ENCODE data around the gene PTPRE. TPM values are rescaled to one million over a fixed set of nuclear protein-coding genes. Genes with fewer than 3 reads are reported as not detected.

Gene PTPRE
- total RNA-seq, 1 experiment from 2014 or later, result 20.4 TPM

GRCh38 chr10:128045833-128046120 is 138.9 kb downstream of the PTPRE start:
- Histone ChIP-seq H3K36me3 (ENCODE audit: insufficient read depth, low read length) (no peaks in the 10 kb centered on the region), H3K4me2 (ENCODE audit: low read depth, low read length, poor library complexity, severe bottlenecking) (no peak overlapping the region), H3K4me3 (ENCODE audit: low read length) (no peak overlapping the region), H3K4me1 (ENCODE audit: low read length) (peaks cover 44% of the 10 kb centered on the region), H3K27me3 (ENCODE audit: low read length) (no peaks in the 10 kb centered on the region), H3K79me2 (ENCODE audit: low read length) (peaks cover 22% of the 10 kb centered on the region), H4K20me1 (ENCODE audit: insufficient read depth, low read depth, low read length) (no peaks in the 10 kb centered on the region), H2AFZ (ENCODE audit: low read length) (no peak overlapping the region), H3K27ac (ENCODE audit: low read length) (no peak overlapping the region), H3K9ac (ENCODE audit: low read length) (no peak overlapping the region), H3K9me2 (replicated peaks; ENCODE audit: insufficient read depth, low read length) (no peaks in the 10 kb centered on the region), H3K9me3 (ENCODE audit: low read length) (no peaks in the 10 kb centered on the region)
- DNase-seq, result no peak

- Histone ChIP-seq H3K9me3 (ENCODE audit: low read length) (no peaks in the 10 kb centered on the region), H3K4me2 (ENCODE audit: low read depth, low read length, poor library complexity, severe bottlenecking) (peak overlapping the region; percentile 85)
These were observed 139.5 kb downstream of the PTPRE start for GRCh38 chr10:128046156-128046952.

GRCh38 chr10:128046953-128047290 is 140.0 kb downstream of the PTPRE start:
- no peaks in the 10 kb centered on the region for H3K27me3 ChIP-seq (ENCODE audit: low read length)
- H4K20me1 ChIP-seq (ENCODE audit: insufficient read depth, low read depth, low read length), result no peaks in the 10 kb centered on the region
- H3K27ac ChIP-seq (ENCODE audit: low read length), result no peak overlapping the region
- H3K4me3 ChIP-seq (ENCODE audit: low read length), result peak overlapping the region; percentile 73; the same call in 1 of the 2 replicates
- peak overlapping the region; percentile 86 for H2AFZ ChIP-seq (ENCODE audit: low read length)
- H3K9me2 ChIP-seq (replicated peaks; ENCODE audit: insufficient read depth, low read length), result no peaks in the 10 kb centered on the region
- DNase-seq, result no peak
- H3K9me3 ChIP-seq (ENCODE audit: low read length), result no peaks in the 10 kb centered on the region
- H3K4me1 ChIP-seq (ENCODE audit: low read length), result peaks cover 47% of the 10 kb centered on the region
- H3K79me2 ChIP-seq (ENCODE audit: low read length), result peaks cover 22% of the 10 kb centered on the region
- peak overlapping the region; percentile 65 for H3K9ac ChIP-seq (ENCODE audit: low read length)
- H3K36me3 ChIP-seq (ENCODE audit: insufficient read depth, low read length), result no peaks in the 10 kb centered on the region
- H3K4me2 ChIP-seq (ENCODE audit: low read depth, low read length, poor library complexity, severe bottlenecking), result peak overlapping the region; percentile 85

More at GRCh38 chr10:128046156-128046952, 139.5 kb downstream of the PTPRE start:
- Histone ChIP-seq H2AFZ (ENCODE audit: low read length) (no peak overlapping the region; the same call in 1 of the 2 replicates), H3K27ac (ENCODE audit: low read length) (no peak overlapping the region), H4K20me1 (ENCODE audit: insufficient read depth, low read depth, low read length) (no peaks in the 10 kb centered on the region), H3K9ac (ENCODE audit: low read length) (peak overlapping the region; percentile 65; the same call in 1 of the 2 replicates), H3K79me2 (ENCODE audit: low read length) (peaks cover 22% of the 10 kb centered on the region), H3K4me3 (ENCODE audit: low read length) (peak overlapping the region; percentile 73; the same call in 1 of the 2 replicates), H3K9me2 (replicated peaks; ENCODE audit: insufficient read depth, low read length) (no peaks in the 10 kb centered on the region), H3K27me3 (ENCODE audit: low read length) (no peaks in the 10 kb centered on the region), H3K36me3 (ENCODE audit: insufficient read depth, low read length) (no peaks in the 10 kb centered on the region), H3K4me1 (ENCODE audit: low read length) (peaks cover 47% of the 10 kb centered on the region)
- DNase-seq, result no peak

- Histone ChIP-seq H3K4me1 (ENCODE audit: low read length) (peaks cover 47% of the 10 kb centered on the region), H3K9me2 (replicated peaks; ENCODE audit: insufficient read depth, low read length) (no peaks in the 10 kb centered on the region), H3K36me3 (ENCODE audit: insufficient read depth, low read length) (no peaks in the 10 kb centered on the region), H3K79me2 (ENCODE audit: low read length) (peaks cover 22% of the 10 kb centered on the region), H4K20me1 (ENCODE audit: insufficient read depth, low read depth, low read length) (no peaks in the 10 kb centered on the region), H2AFZ (ENCODE audit: low read length) (peak overlapping the region; percentile 86), H3K27me3 (ENCODE audit: low read length) (no peaks in the 10 kb centered on the region), H3K9ac (ENCODE audit: low read length) (peak overlapping the region; percentile 77), H3K4me3 (ENCODE audit: low read length) (peak overlapping the region; percentile 73), H3K4me2 (ENCODE audit: low read depth, low read length, poor library complexity, severe bottlenecking) (peak overlapping the region; percentile 85), H3K9me3 (ENCODE audit: low read length) (no peaks in the 10 kb centered on the region), H3K27ac (ENCODE audit: low read length) (peak overlapping the region; percentile 70)
- peak; percentile 95 for DNase-seq
These were observed 140.4 kb downstream of the PTPRE start for GRCh38 chr10:128047351-128047750.

GRCh38 chr10:128047991-128048818 is 141.3 kb downstream of the PTPRE start:
- Histone ChIP-seq H3K9ac (ENCODE audit: low read length) (peak overlapping the region; percentile 77), H2AFZ (ENCODE audit: low read length) (no peak overlapping the region; the same call in 1 of the 2 replicates), H3K79me2 (ENCODE audit: low read length) (peaks cover 22% of the 10 kb centered on the region), H3K27me3 (ENCODE audit: low read length) (no peaks in the 10 kb centered on the region), H3K9me3 (ENCODE audit: low read length) (no peaks in the 10 kb centered on the region), H3K4me3 (ENCODE audit: low read length) (peak overlapping the region; percentile 73), H4K20me1 (ENCODE audit: insufficient read depth, low read depth, low read length) (no peaks in the 10 kb centered on the region), H3K4me1 (ENCODE audit: low read length) (peaks cover 47% of the 10 kb centered on the region), H3K27ac (ENCODE audit: low read length) (peak overlapping the region; percentile 70), H3K4me2 (ENCODE audit: low read depth, low read length, poor library complexity, severe bottlenecking) (peak overlapping the region; percentile 85), H3K36me3 (ENCODE audit: insufficient read depth, low read length) (no peaks in the 10 kb centered on the region), H3K9me2 (replicated peaks; ENCODE audit: insufficient read depth, low read length) (no peaks in the 10 kb centered on the region)
- DNase-seq, result peak; percentile 63

- Histone ChIP-seq H3K27me3 (ENCODE audit: low read length) (no peaks in the 10 kb centered on the region), H3K36me3 (ENCODE audit: insufficient read depth, low read length) (no peaks in the 10 kb centered on the region), H3K9me2 (replicated peaks; ENCODE audit: insufficient read depth, low read length) (no peaks in the 10 kb centered on the region), H2AFZ (ENCODE audit: low read length) (no peak overlapping the region), H3K4me1 (ENCODE audit: low read length) (peaks cover 47% of the 10 kb centered on the region), H3K79me2 (ENCODE audit: low read length) (peaks cover 22% of the 10 kb centered on the region), H3K27ac (ENCODE audit: low read length) (peak overlapping the region; percentile 70), H3K9ac (ENCODE audit: low read length) (peak overlapping the region; percentile 77), H3K9me3 (ENCODE audit: low read length) (no peaks in the 10 kb centered on the region), H4K20me1 (ENCODE audit: insufficient read depth, low read depth, low read length) (no peaks in the 10 kb centered on the region), H3K4me3 (ENCODE audit: low read length) (peak overlapping the region; percentile 73), H3K4me2 (ENCODE audit: low read depth, low read length, poor library complexity, severe bottlenecking) (peak overlapping the region; percentile 85)
- no peak for DNase-seq
These were observed 141.9 kb downstream of the PTPRE start for GRCh38 chr10:128048819-128049210.

- no peaks in the 10 kb centered on the region for H3K9me3 ChIP-seq (ENCODE audit: low read length)
- peak overlapping the region; percentile 70; the same call in 1 of the 2 replicates for H3K27ac ChIP-seq (ENCODE audit: low read length)
- no peak overlapping the region for H2AFZ ChIP-seq (ENCODE audit: low read length)
- H3K4me3 ChIP-seq (ENCODE audit: low read length), result peak overlapping the region; percentile 73
- no peaks in the 10 kb centered on the region for H3K27me3 ChIP-seq (ENCODE audit: low read length)
- H3K9ac ChIP-seq (ENCODE audit: low read length), result peak overlapping the region; percentile 77
- H3K4me2 ChIP-seq (ENCODE audit: low read depth, low read length, poor library complexity, severe bottlenecking), result peak overlapping the region; percentile 85
- H4K20me1 ChIP-seq (ENCODE audit: insufficient read depth, low read depth, low read length), result no peaks in the 10 kb centered on the region
- H3K79me2 ChIP-seq (ENCODE audit: low read length), result peaks cover 22% of the 10 kb centered on the region
- H3K4me1 ChIP-seq (ENCODE audit: low read length), result peaks cover 47% of the 10 kb centered on the region
- no peak for DNase-seq
- no peaks in the 10 kb centered on the region for H3K9me2 ChIP-seq (replicated peaks; ENCODE audit: insufficient read depth, low read length)
- H3K36me3 ChIP-seq (ENCODE audit: insufficient read depth, low read length), result no peaks in the 10 kb centered on the region
These were observed 142.6 kb downstream of the PTPRE start for GRCh38 chr10:128049226-128050120.
